GM23248 (cell line): ENCODE results near the gene PDE4B.

ENCODE experiments used
- EZH2 ChIP-seq: fragments of 200-600 bp; sonication (generic); IDR thresholded peaks from 2 replicates; pipeline ENCODE4 v1.6.1; 2018; ENCODE audit warnings: antibody characterized with exemption, mild to moderate bottlenecking; ENCODE audit not compliant: insufficient read depth, poor library complexity, severe bottlenecking
- EZH2phosphoT487 ChIP-seq: fragments of 200-600 bp; sonication (generic); IDR thresholded peaks from 2 replicates; pipeline ENCODE4 v1.6.1; 2018; ENCODE audit warnings: antibody characterized with exemption, moderate library complexity, mild to moderate bottlenecking, low read depth; ENCODE audit not compliant: insufficient read depth

DNA sequence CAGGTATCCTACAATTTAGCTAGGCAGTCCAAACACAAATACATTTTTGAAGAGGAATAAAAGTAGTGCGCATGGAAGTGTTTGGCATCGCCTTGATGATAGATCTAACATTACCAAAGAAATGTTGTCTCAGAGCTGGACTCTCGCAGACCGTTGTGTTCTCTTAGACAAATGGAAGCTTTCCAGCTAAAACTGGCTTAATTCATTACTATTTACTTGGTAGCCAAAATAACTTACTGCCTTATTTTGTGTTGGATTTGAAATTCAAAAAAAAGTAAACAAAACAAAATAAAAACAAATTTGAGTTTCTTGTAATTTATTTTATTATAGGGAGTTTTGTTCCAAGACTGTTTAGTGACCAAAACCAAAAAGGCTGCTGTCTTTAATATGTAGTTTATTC, 51.6 kb downstream of the PDE4B start:
- TF ChIP-seq EZH2 (no peak), EZH2phosphoT487 (no peak)
